GM21526 (cell line): ENCODE results near the gene GOLGA3.
"Not testable (repeated sequence)": the region's sequence is repeated elsewhere in the genome, so short reads cannot be mapped to it uniquely, and the experiment has no call there.

Experiments
- ATAC-seq: cut with Tn5 transposase; IDR thresholded peaks from one replicate; pipeline ENCODE4 v1.9.1; 2021; ENCODE audit warnings: moderate library complexity; ENCODE audit not compliant: unreplicated experiment, low FRiP score

The GOLGA3 gene

GRCh38 chr12:132828706-132829534 is at the start of gene GOLGA3:
TSS of gene GOLGA3 (minus strand) at chr12:132828869. CDS start at chr12:132822128, 6,741 bp downstream.
- peak; percentile 85 for ATAC-seq

DNA sequence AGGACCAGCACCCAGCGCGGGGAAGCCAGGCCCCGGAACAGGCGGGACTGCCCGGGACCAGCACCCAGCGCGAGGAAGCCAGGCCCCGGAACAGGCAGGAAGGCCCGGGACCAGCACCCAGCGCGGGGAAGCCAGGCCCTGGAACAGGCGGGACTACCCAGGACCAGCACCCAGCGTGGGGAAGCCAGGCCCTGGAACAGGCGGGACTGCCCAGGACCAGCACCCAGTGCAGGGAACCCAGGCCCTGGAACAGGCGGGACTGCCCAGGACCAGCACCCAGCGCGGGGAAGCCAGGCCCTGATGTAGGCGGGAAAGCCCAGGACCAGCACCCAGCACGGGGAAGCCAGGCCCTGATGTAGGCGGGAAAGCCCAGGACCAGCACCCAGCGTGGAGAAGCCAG is 46.0 kb upstream of the GOLGA3 start:
- ATAC-seq, result not testable (repeated sequence)

- no peak for ATAC-seq
These were observed 45.5 kb upstream of the GOLGA3 start for GRCh38 chr12:132874175-132874574.

DNA sequence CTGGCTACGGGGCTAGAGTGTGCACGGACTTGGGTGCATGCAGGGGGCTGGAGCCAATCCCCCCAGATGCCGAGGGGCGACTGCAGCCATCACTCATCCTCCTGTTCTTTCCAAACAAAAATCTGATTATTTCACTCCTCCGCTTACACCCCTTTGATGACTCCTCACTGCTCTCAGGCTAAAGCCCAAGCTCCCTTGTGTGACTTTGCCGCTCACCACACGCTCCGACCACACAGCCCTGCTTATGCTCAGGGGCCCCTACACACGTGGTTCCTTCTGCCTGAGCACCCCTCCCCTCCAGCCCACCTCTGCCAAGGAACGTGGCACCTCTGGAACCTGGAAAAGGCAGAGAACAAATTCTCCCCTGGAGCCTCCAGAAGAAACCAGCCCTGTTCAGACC is 45.1 kb upstream of the GOLGA3 start:
- no peak for ATAC-seq

GRCh38 chr12:132872975-132873421 is 44.3 kb upstream of the GOLGA3 start:
- no peak for ATAC-seq

GRCh38 chr12:132872073-132872855 is 43.6 kb upstream of the GOLGA3 start:
- ATAC-seq, result no peak

DNA sequence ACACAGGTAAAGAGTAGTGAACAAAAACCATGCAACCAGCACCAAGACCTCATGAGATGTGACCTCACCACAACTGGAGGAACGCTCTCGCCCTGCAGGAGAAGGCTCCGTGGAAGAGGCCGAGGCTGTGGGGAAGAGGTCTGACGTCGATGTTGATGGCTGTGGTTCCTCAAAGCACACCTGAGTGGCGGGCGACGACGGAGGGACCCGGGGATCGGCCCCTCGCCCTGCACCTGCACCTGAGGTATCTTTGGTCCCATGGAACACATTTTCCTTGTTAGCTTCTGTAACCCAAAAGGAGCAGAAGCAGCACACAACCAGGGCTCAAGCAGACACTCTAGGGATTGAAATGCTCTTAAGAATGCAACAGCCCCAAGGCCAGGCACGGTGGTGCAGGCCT is 40.9 kb upstream of the GOLGA3 start:
- no peak for ATAC-seq

GRCh38 chr12:132866251-132866828 is 37.7 kb upstream of the GOLGA3 start:
- no peak for ATAC-seq

DNA sequence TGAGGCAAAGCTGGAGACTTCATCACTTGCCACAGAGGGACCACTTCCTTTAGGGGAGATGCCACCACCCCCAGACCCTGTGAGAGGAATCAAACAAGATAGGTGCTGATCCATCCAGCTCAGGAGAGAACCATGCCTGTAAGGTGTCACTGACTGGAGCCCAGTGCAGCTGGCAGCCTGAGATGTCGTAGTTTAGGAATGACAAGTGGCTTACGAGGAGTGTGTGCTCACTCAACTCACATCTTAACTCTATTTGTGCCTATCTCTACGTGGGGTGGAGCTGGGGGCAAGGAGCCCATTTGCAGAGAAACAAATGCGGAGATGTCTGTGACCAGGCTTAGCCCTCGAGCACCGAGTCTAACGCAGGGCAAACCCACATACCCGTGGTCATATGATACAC is 32.9 kb upstream of the GOLGA3 start:
- no peak for ATAC-seq

DNA sequence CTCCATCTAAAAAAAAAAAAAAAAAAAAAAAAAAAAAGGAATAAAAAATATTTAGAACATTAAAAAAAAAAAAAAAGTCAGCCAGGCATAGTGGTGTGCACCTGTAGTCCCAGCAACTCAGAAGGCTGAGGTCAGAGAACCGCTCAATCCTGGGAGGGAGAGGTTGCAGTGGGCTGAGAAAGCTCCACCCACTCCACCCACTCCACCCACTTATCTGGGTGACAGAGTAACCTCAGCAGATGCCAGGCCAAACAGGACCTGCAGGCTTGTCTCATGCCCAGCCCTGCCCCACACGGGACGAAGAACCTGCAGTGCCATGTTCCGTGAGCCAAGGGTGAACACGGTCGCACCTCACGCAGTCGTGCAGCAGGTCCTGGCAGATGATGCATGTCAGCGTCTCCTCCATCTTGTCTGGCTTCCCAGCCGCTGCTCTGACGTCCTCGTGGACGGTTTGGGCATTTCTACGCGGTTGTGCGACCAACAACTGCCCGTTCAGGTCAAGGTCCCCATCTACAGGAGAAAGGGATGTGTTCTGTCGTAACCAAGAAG is 30.1 kb upstream of the GOLGA3 start:
- ATAC-seq, result no peak

DNA sequence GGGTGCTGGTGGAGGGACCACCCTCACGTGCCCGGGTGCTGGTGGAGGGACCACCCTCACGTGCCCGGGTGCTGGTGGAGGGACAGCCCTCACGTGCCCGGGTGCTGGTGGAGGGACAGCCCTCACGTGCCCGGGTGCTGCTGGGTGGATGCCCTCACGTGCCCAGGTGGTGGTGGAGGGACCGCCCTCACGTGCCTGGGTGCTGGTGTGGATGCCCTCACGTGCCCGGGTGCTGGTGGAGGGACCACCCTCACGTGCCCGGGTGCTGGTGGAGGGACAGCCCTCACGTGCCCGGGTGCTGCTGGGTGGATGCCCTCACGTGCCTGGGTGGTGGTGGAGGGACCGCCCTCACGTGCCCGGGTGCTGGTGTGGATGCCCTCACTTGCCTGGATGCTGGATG is 28.4 kb upstream of the GOLGA3 start:
- ATAC-seq, result not testable (repeated sequence)

DNA sequence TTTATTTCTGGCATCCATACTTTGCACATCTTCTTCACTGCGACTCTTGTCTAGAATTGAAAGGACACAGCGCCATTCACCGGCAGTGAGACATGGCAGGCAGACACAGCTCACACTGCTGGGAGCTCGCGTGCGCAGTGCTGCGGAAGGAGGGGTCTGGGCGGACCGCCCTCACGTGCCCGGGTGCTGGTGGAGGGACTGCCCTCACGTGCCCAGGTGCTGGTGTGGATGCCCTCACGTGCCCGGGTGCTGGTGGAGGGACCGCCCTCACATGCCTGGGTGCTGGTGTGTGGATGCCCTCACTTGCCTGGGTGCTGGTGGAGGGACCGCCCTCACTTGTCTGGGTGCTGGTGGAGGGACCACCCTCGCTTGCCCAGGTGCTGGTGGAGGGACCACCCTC is 27.9 kb upstream of the GOLGA3 start:
- no peak for ATAC-seq

GRCh38 chr12:132855211-132855610 is 26.5 kb upstream of the GOLGA3 start:
- ATAC-seq, result not testable (repeated sequence)

DNA sequence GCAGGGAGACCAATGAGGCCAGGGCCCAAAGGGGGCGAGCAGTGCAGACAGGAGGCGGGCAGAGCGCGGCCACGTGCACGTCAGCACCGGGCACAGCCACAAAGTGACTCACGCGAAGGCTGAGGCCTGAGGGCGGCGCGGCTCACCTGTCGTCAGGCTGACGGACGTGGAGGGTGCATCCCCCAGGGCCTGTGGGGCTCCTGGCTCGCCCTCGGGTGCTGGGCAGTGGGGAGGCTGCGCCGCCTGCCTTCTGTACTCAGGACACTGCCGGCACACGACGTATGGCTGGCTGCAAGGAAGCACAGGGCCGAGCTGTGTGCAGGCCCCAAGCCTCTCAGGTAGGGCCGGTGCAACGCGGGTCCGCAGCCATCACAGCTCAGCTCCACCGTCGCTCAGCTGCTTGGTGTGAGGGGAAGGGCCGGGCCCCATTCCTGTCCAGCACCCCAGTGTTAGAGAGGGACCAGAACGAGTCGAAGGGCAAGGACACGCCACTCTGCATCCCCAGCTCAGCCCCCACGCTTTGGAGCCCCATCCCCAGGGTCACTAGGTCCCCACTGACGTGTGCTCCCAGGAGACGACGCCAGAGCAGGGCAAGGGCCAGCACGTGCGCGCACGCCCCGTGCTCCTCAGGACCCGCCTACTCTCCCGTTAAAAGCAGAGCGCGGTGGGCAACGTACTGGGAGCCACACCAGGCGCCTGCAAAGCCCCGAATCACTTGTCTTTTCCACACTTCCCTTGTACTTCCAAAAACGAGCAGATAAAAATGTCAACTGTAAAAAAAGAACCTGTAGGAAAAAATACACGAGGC is 24.8 kb upstream of the GOLGA3 start:
- no peak for ATAC-seq

GRCh38 chr12:132852496-132852895 is 23.8 kb upstream of the GOLGA3 start:
- ATAC-seq, result no peak

DNA sequence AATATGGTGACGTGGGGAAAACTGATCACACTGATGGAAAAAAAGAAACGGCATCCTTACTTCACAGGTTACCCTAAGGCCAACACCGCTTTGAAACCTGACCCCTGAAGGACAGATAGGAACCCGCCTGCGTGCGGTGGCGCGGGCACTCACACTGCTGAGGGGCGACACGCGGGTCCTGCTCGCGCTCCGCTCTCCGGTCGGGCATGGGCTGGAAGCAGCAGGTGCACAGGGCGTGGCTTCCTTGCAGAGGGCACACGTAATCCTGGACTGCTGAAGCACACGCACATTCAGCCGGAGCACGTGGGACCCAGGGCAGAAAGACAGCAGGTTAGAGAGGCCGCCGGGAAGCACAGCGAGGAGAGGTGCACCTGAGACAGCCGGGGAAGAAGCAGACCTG is 22.8 kb upstream of the GOLGA3 start:
- ATAC-seq, result no peak

- ATAC-seq, result no peak
These were observed 21.6 kb upstream of the GOLGA3 start for GRCh38 chr12:132850291-132850690.

GRCh38 chr12:132848521-132848920 is 19.9 kb upstream of the GOLGA3 start:
- ATAC-seq, result no peak

GRCh38 chr12:132847363-132848356 is 19.0 kb upstream of the GOLGA3 start:
- no peak for ATAC-seq
